Right renal pelvis (tissue), 4 donors: ENCODE data around the gene CCL3. TPM values are rescaled to one million over a fixed set of nuclear protein-coding genes. Genes with fewer than 3 reads are reported as not detected.

ENCODE experiments used
- DNase-seq, 4 donors: peaks; one replicate each; pipeline ENCODE4 v3.0.0-alpha.2; 2013; ENCODE audit warnings: low read depth in 4 of 4, low spot score in 3 of 4, missing footprints in 1 of 4
- polyA plus RNA-seq, 4 donors: library from polyadenylated mRNA; unstranded; fragments of 120-200 nt; gene quantifications; one replicate each; pipeline ENCODE4 v1.2.1, GENCODE V29; 2013; ENCODE audit not compliant: insufficient read length in 4 of 4

The CCL3 gene
- polyA plus RNA-seq, 4 donors, result 0.13 to 6.6 (median 3.5) TPM

GRCh38 chr17:36055921-36056520 lies 33.9 kb downstream of the CCL3 start:
- no peak for DNase-seq

GRCh38 chr17:36055171-36055570 lies 34.8 kb downstream of the CCL3 start:
- no peak for DNase-seq

GRCh38 chr17:36049643-36050042 lies 40.3 kb downstream of the CCL3 start:
- DNase-seq, result no peak

GRCh38 chr17:36048066-36048465 lies 41.9 kb downstream of the CCL3 start:
- DNase-seq, result no peak

Other genes with a start within 250 kb of the CCL3 start
- gene HEATR9, start 221.3 kb downstream of the CCL3 start, polyA plus RNA-seq, result under 1 TPM in 2 of 4 donors, not detected in 2; 0.06 to 0.10 TPM
- gene CCL5, start 209.8 kb downstream of the CCL3 start, polyA plus RNA-seq, result 1 to 10 TPM in 3 of 4 donors, under 1 TPM in 1; 1.00 to 2.1 (median 1.5) TPM
- 1 to 10 TPM; 1.5 to 4.2 (median 2.7) TPM for gene RDM1, start 159.4 kb downstream of the CCL3 start, polyA plus RNA-seq
- not detected for gene LYZL6, start 146.4 kb downstream of the CCL3 start, polyA plus RNA-seq
- under 1 TPM; 0.09 to 0.39 (median 0.20) TPM for gene CCL16, start 108.6 kb downstream of the CCL3 start, polyA plus RNA-seq
- gene CCL14, start 103.4 kb downstream of the CCL3 start, polyA plus RNA-seq, result 10 to 100 TPM; 15.2 to 27.2 (median 18.9) TPM
- 10 to 100 TPM in 1 of 4 donors, 1 to 10 TPM in 3; 7.7 to 10.0 (median 8.3) TPM for gene CCL15, start 88.6 kb downstream of the CCL3 start, polyA plus RNA-seq
- gene CCL23, start 72.2 kb downstream of the CCL3 start, polyA plus RNA-seq, result under 1 TPM in 2 of 4 donors, not detected in 2; 0.35 to 0.48 TPM
- gene CCL18, start 25.9 kb downstream of the CCL3 start, polyA plus RNA-seq, result not detected
- gene CCL4, start 13.7 kb upstream of the CCL3 start, polyA plus RNA-seq, result 1 to 10 TPM in 2 of 4 donors, under 1 TPM in 2; 0.38 to 3.2 (median 1.3) TPM
- gene TBC1D3B, start 86.5 kb upstream of the CCL3 start, polyA plus RNA-seq, result 1 to 10 TPM; 3.6 to 8.5 (median 6.5) TPM
- gene CCL3L1, start 106.6 kb upstream of the CCL3 start, polyA plus RNA-seq, result 1 to 10 TPM in 2 of 4 donors, under 1 TPM in 2; 0.21 to 3.4 (median 1.5) TPM
- 1 to 10 TPM in 3 of 4 donors, under 1 TPM in 1; 0.26 to 3.5 (median 2.0) TPM for gene CCL4L2, start 120.9 kb upstream of the CCL3 start, polyA plus RNA-seq
- under 1 TPM in 2 of 4 donors, not detected in 2; 0.17 to 0.52 TPM for gene TBC1D3I, start 174.4 kb upstream of the CCL3 start, polyA plus RNA-seq
- not detected for gene TBC1D3G, start 233.7 kb upstream of the CCL3 start, polyA plus RNA-seq